GM18505 (cell line): ENCODE data around the gene POLL.

Experiments
- ATAC-seq: cut with Tn5 transposase; IDR thresholded peaks from one replicate; pipeline ENCODE4 v1.9.1; 2021; ENCODE audit not compliant: unreplicated experiment
- POLR2A ChIP-seq: IDR thresholded peaks from 4 replicates; pipeline ENCODE4 v1.6.1; 2011; ENCODE audit warnings: borderline replicate concordance; ENCODE audit not compliant: insufficient read depth, insufficient read length; ENCODE audit errors: extremely low read depth

The POLL gene

DNA sequence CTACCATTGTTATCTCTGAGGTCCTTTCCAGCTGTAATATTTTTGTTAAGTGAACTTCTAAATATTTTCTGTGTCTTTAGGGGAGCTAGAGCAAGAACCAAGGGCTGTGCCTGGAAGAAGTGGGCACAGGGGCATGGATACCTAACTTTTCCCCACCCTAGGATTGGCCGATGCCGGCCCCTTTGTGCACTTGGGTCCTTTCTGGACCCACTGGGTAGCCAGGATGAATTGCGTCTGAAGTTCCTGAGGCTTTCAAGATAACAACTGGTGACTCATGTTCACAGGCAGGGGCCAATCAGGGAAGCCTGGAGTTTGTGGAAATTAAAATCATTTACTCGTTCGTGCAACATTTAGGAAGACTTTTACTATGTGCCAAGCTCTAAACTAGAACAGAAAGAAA is 822 bp upstream of the POLL start:
- no peak for TF ChIP-seq POLR2A
- ATAC-seq, result no peak

GRCh38 chr10:101585841-101586240 is 2.2 kb downstream of the POLL start:
- TF ChIP-seq POLR2A, result no peak
- no peak for ATAC-seq

GRCh38 chr10:101580486-101581399 is 7.3 kb downstream of the POLL start:
- no peak for ATAC-seq
- no peak for TF ChIP-seq POLR2A

GRCh38 chr10:101579516-101579870 is 8.6 kb downstream of the POLL start:
- ATAC-seq, result no peak
- no peak for TF ChIP-seq POLR2A

DNA sequence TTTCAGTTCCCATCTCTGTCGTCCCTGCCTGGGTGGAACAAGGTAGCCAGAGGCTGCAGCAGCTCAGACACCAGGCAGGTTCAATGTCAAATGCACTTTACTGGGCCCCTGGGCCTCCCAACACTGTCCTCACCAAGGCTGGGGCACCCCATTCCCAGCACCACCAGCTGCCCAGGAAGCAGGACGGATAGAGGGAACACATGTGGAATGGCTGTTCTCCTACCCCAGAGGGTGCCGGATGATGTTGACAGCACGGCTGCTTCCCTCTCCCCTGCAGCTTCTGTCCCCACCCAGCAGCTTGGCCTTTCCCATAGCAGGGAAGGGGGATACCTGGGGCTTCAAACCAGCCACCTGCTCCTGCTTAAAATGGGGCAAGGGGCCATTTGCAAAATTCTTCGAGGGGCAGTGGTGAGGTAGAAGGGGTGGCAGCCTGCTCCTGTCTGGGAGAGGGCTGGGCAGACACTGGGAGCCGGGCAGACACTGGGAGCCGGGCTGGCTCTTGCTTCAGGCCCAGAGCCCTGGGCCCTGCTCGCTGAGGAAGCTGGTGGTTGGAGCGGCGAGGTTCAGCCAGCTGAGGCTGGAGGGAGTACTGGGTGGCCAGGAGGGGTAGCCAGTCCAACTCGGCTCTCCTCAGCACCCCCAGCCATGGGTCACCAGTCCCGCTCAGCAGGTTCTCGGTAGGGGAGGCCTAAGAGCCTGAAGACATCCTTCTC is 9.1 kb downstream of the POLL start:
- no peak for ATAC-seq
- no peak for TF ChIP-seq POLR2A

GRCh38 chr10:101578192-101578591 is 9.9 kb downstream of the POLL start:
- no peak for TF ChIP-seq POLR2A
- ATAC-seq, result no peak

- no peak for TF ChIP-seq POLR2A
Observed at GRCh38 chr10:101577121-101577871, 10.8 kb downstream of the POLL start.

DNA sequence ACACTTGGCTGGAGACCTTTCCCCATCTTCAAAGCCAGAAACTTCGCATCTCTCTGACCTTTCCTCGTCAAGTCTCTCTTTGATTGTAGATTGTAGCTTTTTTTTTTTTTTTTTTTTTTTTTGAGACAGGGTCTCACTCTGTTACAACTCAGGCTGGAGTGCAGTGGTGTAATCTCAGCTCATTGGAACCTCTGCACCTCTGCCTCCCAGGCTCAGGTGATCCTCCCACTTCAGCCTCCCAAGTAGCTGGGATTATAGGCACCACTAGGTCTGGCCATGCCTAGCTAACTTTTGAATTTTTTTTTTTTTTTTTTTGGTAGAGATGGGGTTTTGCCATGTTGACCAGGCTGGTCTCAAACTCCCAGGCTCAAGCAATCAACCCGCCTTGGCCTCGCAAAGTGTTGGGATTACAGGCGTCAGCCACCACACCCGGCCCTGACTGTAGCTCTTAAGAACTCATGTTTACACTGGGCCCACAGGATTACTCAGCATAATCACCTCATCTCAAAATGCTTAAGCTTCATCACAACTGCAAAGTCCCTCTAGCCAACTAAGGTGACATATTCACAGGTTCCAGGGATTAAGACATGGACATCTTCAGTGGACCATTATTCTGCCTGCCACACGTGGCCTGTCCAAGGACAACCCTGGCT is 11.7 kb downstream of the POLL start:
- ATAC-seq, result no peak
- TF ChIP-seq POLR2A, result no peak

More at GRCh38 chr10:101577121-101577871, 10.8 kb downstream of the POLL start:
- ATAC-seq, result no peak

DNA sequence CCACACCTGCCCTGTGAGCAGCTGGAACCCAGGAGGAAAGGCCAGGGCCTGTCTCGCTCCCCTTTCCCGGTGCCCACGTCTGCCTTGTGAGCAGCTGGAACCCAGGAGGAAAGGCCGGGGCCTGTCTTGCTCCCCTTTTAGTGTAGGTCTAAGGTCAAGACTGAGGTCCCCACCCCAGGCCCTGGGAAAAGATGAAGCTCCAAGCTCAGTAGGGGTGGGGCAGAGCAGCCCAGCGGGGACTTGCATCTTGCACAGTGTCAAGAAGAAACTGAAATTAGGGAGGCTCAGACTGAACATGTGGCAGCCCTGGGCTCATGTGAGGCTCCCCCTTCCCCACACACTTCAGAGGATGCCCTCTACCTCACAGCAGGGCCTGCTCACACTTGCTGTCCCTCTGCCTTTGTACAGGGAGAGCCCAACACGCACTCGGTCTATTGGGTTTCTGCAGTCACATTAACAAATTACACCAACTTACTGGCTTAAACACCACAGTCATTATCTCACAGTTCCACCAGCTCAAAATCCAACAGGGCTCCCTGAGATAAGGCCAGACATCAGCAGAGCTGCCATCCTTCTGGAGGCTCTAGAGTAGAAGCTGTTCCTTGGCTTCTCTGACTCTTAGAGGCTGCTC is 12.4 kb downstream of the POLL start:
- no peak for TF ChIP-seq POLR2A
- no peak for ATAC-seq

DNA sequence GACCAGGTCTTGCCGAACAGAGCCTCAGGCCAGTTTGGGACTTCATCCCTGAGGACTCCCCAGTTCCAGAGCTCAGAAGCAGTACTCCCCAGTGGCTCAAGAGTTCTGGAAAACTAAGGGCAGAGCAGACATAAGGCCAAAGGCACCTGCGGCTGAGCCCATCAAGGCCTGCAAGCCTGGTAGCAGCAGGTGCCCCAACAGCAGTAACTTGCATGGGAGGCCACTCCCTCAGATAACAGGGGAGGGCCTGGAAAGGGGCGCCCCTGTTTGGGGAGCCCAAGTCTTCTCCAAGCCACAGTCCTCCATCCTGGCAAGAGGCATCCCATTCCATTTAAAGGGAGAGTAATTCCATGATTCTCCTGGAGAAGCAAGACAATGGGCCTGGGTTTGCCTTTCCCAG is 13.0 kb downstream of the POLL start:
- ATAC-seq, result no peak
- no peak for TF ChIP-seq POLR2A

DNA sequence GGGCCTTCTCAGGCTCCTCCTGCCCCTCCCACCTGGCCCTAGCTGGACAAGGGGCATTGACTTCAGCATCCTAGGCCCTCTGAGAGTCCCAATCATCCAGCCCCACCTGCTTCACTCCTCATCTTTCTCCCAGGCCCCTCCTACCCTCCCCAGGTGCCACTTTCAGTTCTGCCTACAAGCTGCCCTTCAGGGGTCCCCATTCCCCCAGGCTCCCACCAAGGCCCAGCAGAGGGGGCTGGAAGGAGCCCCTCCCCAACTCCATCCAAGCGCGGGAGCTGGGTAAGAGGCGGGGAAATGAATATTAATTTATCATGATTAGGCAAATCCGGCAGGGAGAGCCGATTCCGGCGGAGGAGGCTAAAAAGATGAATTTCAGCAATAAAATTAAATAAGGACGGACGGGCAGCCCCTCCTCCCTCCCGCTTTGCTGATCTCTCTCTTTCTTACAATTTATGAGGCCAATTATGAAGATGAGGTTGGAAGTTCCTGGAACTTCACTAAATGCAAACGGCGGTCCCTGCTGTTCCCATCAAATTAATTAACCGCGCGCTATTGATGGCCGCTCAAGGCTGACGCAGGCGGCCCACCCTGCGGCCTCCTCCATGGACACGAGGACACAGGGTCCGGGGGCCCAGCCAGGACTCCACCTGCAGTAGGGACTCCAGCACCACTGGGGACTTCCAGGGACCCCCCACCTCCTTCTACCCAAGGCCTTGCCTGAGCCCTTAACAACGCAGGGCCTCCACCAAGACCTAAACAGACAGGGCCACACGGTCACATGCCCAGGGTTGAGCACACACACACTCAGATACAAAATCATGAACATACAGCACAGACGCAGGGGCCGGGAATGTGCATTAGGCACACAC is 13.9 kb downstream of the POLL start:
- TF ChIP-seq POLR2A, result no peak
- ATAC-seq, result no peak

GRCh38 chr10:101572785-101573184 is 15.3 kb downstream of the POLL start:
- TF ChIP-seq POLR2A, result no peak
- ATAC-seq, result no peak
